ENCODE measurements around the gene WASL.

WASL gene

GRCh38 chr7:123661765-123662164 is 87.0 kb downstream of the WASL start:
- H3K27ac ChIP-seq (ENCODE audit: low read length): no peak overlapping the region
- H3K9ac ChIP-seq (ENCODE audit: low read length in 2 of 2): no peak overlapping the region
- no peak overlapping the region for H3K4me3 ChIP-seq (ENCODE audit: low read length in 2 of 2)
- H3K27me3 ChIP-seq (ENCODE audit: control insufficient read depth in 1 of 2, insufficient read depth in 2 of 2, low read length in 2 of 2): peaks cover 0 to 8% of the 10 kb centered on the region in 2 donors
- no peaks in the 10 kb centered on the region for H3K9me3 ChIP-seq (ENCODE audit: control insufficient read depth in 2 of 2, low read length in 2 of 2)
- H3K4me1 ChIP-seq (ENCODE audit: control insufficient read depth, insufficient read depth, low read length): no peaks in the 10 kb centered on the region
- H3K36me3 ChIP-seq (ENCODE audit: control insufficient read depth in 2 of 2, insufficient read depth in 2 of 2, low read length in 2 of 2): no peaks in the 10 kb centered on the region

- H3K27ac ChIP-seq (ENCODE audit: low read length): no peak overlapping the region
- H3K9me3 ChIP-seq (ENCODE audit: control insufficient read depth in 2 of 2, low read length in 2 of 2): no peaks in the 10 kb centered on the region
- H3K9ac ChIP-seq (ENCODE audit: low read length in 2 of 2): no peak overlapping the region
- H3K27me3 ChIP-seq (ENCODE audit: control insufficient read depth in 1 of 2, insufficient read depth in 2 of 2, low read length in 2 of 2): peaks cover 0 to 8% of the 10 kb centered on the region in 2 donors
- H3K4me1 ChIP-seq (ENCODE audit: control insufficient read depth, insufficient read depth, low read length): no peaks in the 10 kb centered on the region
- no peak overlapping the region for H3K4me3 ChIP-seq (ENCODE audit: low read length in 2 of 2)
- no peaks in the 10 kb centered on the region for H3K36me3 ChIP-seq (ENCODE audit: control insufficient read depth in 2 of 2, insufficient read depth in 2 of 2, low read length in 2 of 2)
These were observed 88.1 kb downstream of the WASL start for GRCh38 chr7:123660514-123661354.

- no peaks in the 10 kb centered on the region for H3K9me3 ChIP-seq (ENCODE audit: control insufficient read depth in 2 of 2, low read length in 2 of 2)
- H3K27me3 ChIP-seq (ENCODE audit: control insufficient read depth in 1 of 2, insufficient read depth in 2 of 2, low read length in 2 of 2): peaks cover 0 to 8% of the 10 kb centered on the region in 2 donors
- no peak overlapping the region for H3K4me3 ChIP-seq (ENCODE audit: low read length in 2 of 2)
- H3K36me3 ChIP-seq (ENCODE audit: control insufficient read depth in 2 of 2, insufficient read depth in 2 of 2, low read length in 2 of 2): no peaks in the 10 kb centered on the region
- H3K4me1 ChIP-seq (ENCODE audit: control insufficient read depth, insufficient read depth, low read length): no peaks in the 10 kb centered on the region
- H3K9ac ChIP-seq (ENCODE audit: low read length in 2 of 2): no peak overlapping the region
- H3K27ac ChIP-seq (ENCODE audit: low read length): no peak overlapping the region
These were observed 90.8 kb downstream of the WASL start for GRCh38 chr7:123658023-123658422.

- no peaks in the 10 kb centered on the region for H3K9me3 ChIP-seq (ENCODE audit: control insufficient read depth in 2 of 2, low read length in 2 of 2)
- no peak overlapping the region for H3K4me3 ChIP-seq (ENCODE audit: low read length in 2 of 2)
- peaks cover 0 to 8% of the 10 kb centered on the region in 2 donors for H3K27me3 ChIP-seq (ENCODE audit: control insufficient read depth in 1 of 2, insufficient read depth in 2 of 2, low read length in 2 of 2)
- H3K27ac ChIP-seq (ENCODE audit: low read length): no peak overlapping the region
- H3K36me3 ChIP-seq (ENCODE audit: control insufficient read depth in 2 of 2, insufficient read depth in 2 of 2, low read length in 2 of 2): no peaks in the 10 kb centered on the region
- no peaks in the 10 kb centered on the region for H3K4me1 ChIP-seq (ENCODE audit: control insufficient read depth, insufficient read depth, low read length)
- H3K9ac ChIP-seq (ENCODE audit: low read length in 2 of 2): no peak overlapping the region
These were observed 91.5 kb downstream of the WASL start for GRCh38 chr7:123657304-123657685.

- no peaks in the 10 kb centered on the region for H3K4me1 ChIP-seq (ENCODE audit: control insufficient read depth, insufficient read depth, low read length)
- H3K4me3 ChIP-seq (ENCODE audit: low read length in 2 of 2): no peak overlapping the region
- no peaks in the 10 kb centered on the region for H3K36me3 ChIP-seq (ENCODE audit: control insufficient read depth in 2 of 2, insufficient read depth in 2 of 2, low read length in 2 of 2)
- no peak overlapping the region for H3K9ac ChIP-seq (ENCODE audit: low read length in 2 of 2)
- H3K27ac ChIP-seq (ENCODE audit: low read length): no peak overlapping the region
- H3K9me3 ChIP-seq (ENCODE audit: control insufficient read depth in 2 of 2, low read length in 2 of 2): no peaks in the 10 kb centered on the region
- peaks cover 0 to 5% of the 10 kb centered on the region in 2 donors for H3K27me3 ChIP-seq (ENCODE audit: control insufficient read depth in 1 of 2, insufficient read depth in 2 of 2, low read length in 2 of 2)
These were observed 92.1 kb downstream of the WASL start for GRCh38 chr7:123656544-123657303.

- no peak within 1 kb of the TSS for H3K27ac ChIP-seq (ENCODE audit: low read length)
- no peak within 1 kb of the TSS for H3K4me3 ChIP-seq (ENCODE audit: low read length in 2 of 2)
- H3K36me3 ChIP-seq (ENCODE audit: control insufficient read depth in 2 of 2, insufficient read depth in 2 of 2, low read length in 2 of 2): no peaks in the 10 kb centered on the region
- H3K4me1 ChIP-seq (ENCODE audit: control insufficient read depth, insufficient read depth, low read length): no peaks in the 10 kb centered on the region
- peaks cover 0 to 3% of the 10 kb centered on the region in 2 donors for H3K27me3 ChIP-seq (ENCODE audit: control insufficient read depth in 1 of 2, insufficient read depth in 2 of 2, low read length in 2 of 2)
- H3K9ac ChIP-seq (ENCODE audit: low read length in 2 of 2): no peak within 1 kb of the TSS
- H3K9me3 ChIP-seq (ENCODE audit: control insufficient read depth in 2 of 2, low read length in 2 of 2): no peaks in the 10 kb centered on the region
These were observed 93.2 kb downstream of the WASL start, which contains the start of gene LMOD2 for GRCh38 chr7:123655614-123656013. Gene LMOD2, plus strand, starts transcription at chr7:123655866. Its CDS starts 98 bp downstream, at chr7:123655964.

GRCh38 chr7:123653162-123653561 is 95.6 kb downstream of the WASL start:
- H3K27me3 ChIP-seq (ENCODE audit: control insufficient read depth in 1 of 2, insufficient read depth in 2 of 2, low read length in 2 of 2): no peaks in the 10 kb centered on the region
- H3K36me3 ChIP-seq (ENCODE audit: control insufficient read depth in 2 of 2, insufficient read depth in 2 of 2, low read length in 2 of 2): no peaks in the 10 kb centered on the region
- no peaks in the 10 kb centered on the region for H3K9me3 ChIP-seq (ENCODE audit: control insufficient read depth in 2 of 2, low read length in 2 of 2)
- H3K4me3 ChIP-seq (ENCODE audit: low read length in 2 of 2): no peak overlapping the region
- no peaks in the 10 kb centered on the region for H3K4me1 ChIP-seq (ENCODE audit: control insufficient read depth, insufficient read depth, low read length)
- no peak overlapping the region for H3K9ac ChIP-seq (ENCODE audit: low read length in 2 of 2)
- H3K27ac ChIP-seq (ENCODE audit: low read length): no peak overlapping the region

- Histone ChIP-seq H3K36me3 (ENCODE audit: control insufficient read depth in 2 of 2, insufficient read depth in 2 of 2, low read length in 2 of 2) (no peaks in the 10 kb centered on the region), H3K9ac (ENCODE audit: low read length in 2 of 2) (no peak overlapping the region), H3K27ac (ENCODE audit: low read length) (no peak overlapping the region), H3K9me3 (ENCODE audit: control insufficient read depth in 2 of 2, low read length in 2 of 2) (no peaks in the 10 kb centered on the region), H3K27me3 (ENCODE audit: control insufficient read depth in 1 of 2, insufficient read depth in 2 of 2, low read length in 2 of 2) (no peaks in the 10 kb centered on the region), H3K4me1 (ENCODE audit: control insufficient read depth, insufficient read depth, low read length) (no peaks in the 10 kb centered on the region), H3K4me3 (ENCODE audit: low read length in 2 of 2) (no peak overlapping the region)
These were observed 96.4 kb downstream of the WASL start for GRCh38 chr7:123652406-123652805.

- Histone ChIP-seq H3K4me3 (ENCODE audit: low read length in 2 of 2) (no peak overlapping the region), H3K9me3 (ENCODE audit: control insufficient read depth in 2 of 2, low read length in 2 of 2) (no peaks in the 10 kb centered on the region), H3K9ac (ENCODE audit: low read length in 2 of 2) (no peak overlapping the region), H3K27ac (ENCODE audit: low read length) (no peak overlapping the region), H3K27me3 (ENCODE audit: control insufficient read depth in 1 of 2, insufficient read depth in 2 of 2, low read length in 2 of 2) (no peaks in the 10 kb centered on the region), H3K4me1 (ENCODE audit: control insufficient read depth, insufficient read depth, low read length) (peaks cover 1% of the 10 kb centered on the region), H3K36me3 (ENCODE audit: control insufficient read depth in 2 of 2, insufficient read depth in 2 of 2, low read length in 2 of 2) (no peaks in the 10 kb centered on the region)
These were observed 98.2 kb downstream of the WASL start for GRCh38 chr7:123650595-123650994.

GRCh38 chr7:123649964-123650363 is 98.8 kb downstream of the WASL start:
- no peak overlapping the region for H3K27ac ChIP-seq (ENCODE audit: low read length)
- H3K4me3 ChIP-seq (ENCODE audit: low read length in 2 of 2): no peak overlapping the region
- H3K27me3 ChIP-seq (ENCODE audit: control insufficient read depth in 1 of 2, insufficient read depth in 2 of 2, low read length in 2 of 2): no peaks in the 10 kb centered on the region
- no peaks in the 10 kb centered on the region for H3K9me3 ChIP-seq (ENCODE audit: control insufficient read depth in 2 of 2, low read length in 2 of 2)
- no peak overlapping the region for H3K9ac ChIP-seq (ENCODE audit: low read length in 2 of 2)
- peaks cover 2% of the 10 kb centered on the region for H3K4me1 ChIP-seq (ENCODE audit: control insufficient read depth, insufficient read depth, low read length)
- no peaks in the 10 kb centered on the region for H3K36me3 ChIP-seq (ENCODE audit: control insufficient read depth in 2 of 2, insufficient read depth in 2 of 2, low read length in 2 of 2)
